OCI-LY1 (cell line): ENCODE results near the gene RALGPS2.

Experiments
- H2AFZ ChIP-seq: fragments of 200-600 bp; sonication (generic), shearing (Covaris generic); 2 replicates; pipeline ENCODE4 v1.6.0; 2014; ENCODE audit warnings: antibody characterized with exemption, mild to moderate bottlenecking, low read length
- H3F3A ChIP-seq: fragments of 200-600 bp; sonication (generic), shearing (Covaris generic); 2 replicates; pipeline ENCODE4 v1.6.0; 2014; ENCODE audit warnings: mild to moderate bottlenecking, antibody characterized with exemption, low read length, moderate library complexity; ENCODE audit not compliant: insufficient read depth
- H3K27ac ChIP-seq: fragments of 200-600 bp; sonication (generic); 2 replicates; pipeline ENCODE4 v1.5.1; 2014; ENCODE audit warnings: low read length, mixed run types, mild to moderate bottlenecking, low read depth; ENCODE audit not compliant: poor library complexity, severe bottlenecking
- H3K27me3 ChIP-seq: fragments of 200-600 bp; sonication (generic); 2 replicates; pipeline ENCODE4 v1.6.0; 2014; ENCODE audit warnings: antibody characterized with exemption, mild to moderate bottlenecking, low read length, moderate library complexity; ENCODE audit not compliant: insufficient read depth
- H3K36me3 ChIP-seq: fragments of 200-600 bp; sonication (generic); 2 replicates; pipeline ENCODE4 v1.6.1; 2014; ENCODE audit warnings: mild to moderate bottlenecking, antibody characterized with exemption, low read length, moderate library complexity, mixed read lengths; ENCODE audit not compliant: insufficient read depth
- H3K4me1 ChIP-seq: fragments of 200-600 bp; sonication (generic); 2 replicates; pipeline ENCODE4 v1.5.1; 2014; ENCODE audit warnings: mild to moderate bottlenecking, low read length, moderate library complexity; ENCODE audit not compliant: insufficient read depth, severe bottlenecking
- H3K4me2 ChIP-seq: fragments of 200-600 bp; sonication (generic), shearing (Covaris generic); 2 replicates; pipeline ENCODE4 v1.6.1; 2014; ENCODE audit warnings: low read length
- H3K4me3 ChIP-seq: fragments of 200-600 bp; sonication (generic); 2 replicates; pipeline ENCODE4 v1.5.1; 2014; ENCODE audit warnings: low read length, low read depth, mild to moderate bottlenecking, mixed read lengths; ENCODE audit not compliant: poor library complexity, severe bottlenecking
- H3K79me2 ChIP-seq: fragments of 200-600 bp; shearing (Covaris generic); 2 replicates; pipeline ENCODE4 v1.6.1; 2016; ENCODE audit warnings: mixed run types, low read length, mixed read lengths; ENCODE audit not compliant: insufficient read depth
- H3K9ac ChIP-seq: fragments of 200-600 bp; sonication (generic), shearing (Covaris generic); 2 replicates; pipeline ENCODE4 v1.6.1; 2014; ENCODE audit warnings: mild to moderate bottlenecking, low read length, mixed read lengths
- H3K9me2 ChIP-seq: fragments of 200-600 bp; sonication (generic), shearing (Covaris generic); 2 replicates; pipeline ENCODE4 v1.6.1; 2014; ENCODE audit warnings: low read depth, mild to moderate bottlenecking, low read length, mixed read lengths
- H3K9me3 ChIP-seq: fragments of 200-600 bp; shearing (Covaris generic); 2 replicates; pipeline ENCODE4 v1.6.1; 2014; ENCODE audit warnings: low read length, mixed read lengths
- H4K20me1 ChIP-seq: fragments of 200-600 bp; sonication (generic), shearing (Covaris generic); 2 replicates; pipeline ENCODE4 v1.6.0; 2016; ENCODE audit warnings: mild to moderate bottlenecking, low read length; ENCODE audit not compliant: insufficient read depth
- EZH2 ChIP-seq: fragments of 200-600 bp; sonication (generic), shearing (Covaris generic); IDR thresholded peaks from 2 replicates; pipeline ENCODE4 v1.8.0; 2017; ENCODE audit warnings: borderline replicate concordance, mixed run types, mild to moderate bottlenecking, antibody characterized with exemption, low read length, moderate library complexity, mixed read lengths
- TF ChIP-seq, protein P1 (sequence below): fragments of 200-600 bp; sonication (generic), shearing (Covaris generic); IDR thresholded peaks from 2 replicates; pipeline ENCODE4 v1.5.1; 2017; ENCODE audit warnings: mild to moderate bottlenecking, antibody characterized with exemption, low read length, moderate library complexity, mixed read lengths

The RALGPS2 gene

DNA sequence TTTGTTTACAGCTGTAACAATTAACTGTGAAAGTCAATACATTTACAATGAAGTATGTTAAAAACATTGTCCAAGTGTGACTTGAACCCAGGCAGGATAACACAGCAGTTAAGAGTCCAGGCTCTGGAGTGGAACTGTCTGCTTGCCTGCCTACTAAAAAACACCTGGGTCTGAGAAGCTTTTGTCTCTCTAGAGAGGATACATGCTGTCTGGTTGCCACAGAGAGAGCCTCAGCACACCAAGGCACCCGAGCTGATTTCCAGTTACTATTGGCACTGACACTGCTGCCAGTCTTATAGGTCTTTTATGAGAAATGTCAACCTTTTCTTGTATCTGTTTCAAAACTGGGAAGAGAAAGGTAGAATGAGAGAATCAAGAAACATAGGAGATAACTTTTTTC is 20.2 kb upstream of the RALGPS2 start:
- Histone ChIP-seq H3K4me2 (peak overlapping the region; percentile 11; the same call in 1 of the 2 replicates), H3K27ac (peak overlapping the region; percentile 77), H4K20me1 (no peaks in the 10 kb centered on the region), H3K27me3 (no peaks in the 10 kb centered on the region), H3K9ac (peak overlapping the region; percentile 38; the same call in 1 of the 2 replicates), H3K36me3 (peaks cover 55% of the 10 kb centered on the region; the same call in 1 of the 2 replicates), H3K9me2 (no peaks in the 10 kb centered on the region), H2AFZ (no peak overlapping the region), H3K4me1 (peaks cover 82% of the 10 kb centered on the region), H3F3A (no peaks in the 10 kb centered on the region), H3K9me3 (no peaks in the 10 kb centered on the region), H3K79me2 (peaks cover 10% of the 10 kb centered on the region; the same call in 1 of the 2 replicates), H3K4me3 (no peak overlapping the region)
- TF ChIP-seq, protein P1, sequence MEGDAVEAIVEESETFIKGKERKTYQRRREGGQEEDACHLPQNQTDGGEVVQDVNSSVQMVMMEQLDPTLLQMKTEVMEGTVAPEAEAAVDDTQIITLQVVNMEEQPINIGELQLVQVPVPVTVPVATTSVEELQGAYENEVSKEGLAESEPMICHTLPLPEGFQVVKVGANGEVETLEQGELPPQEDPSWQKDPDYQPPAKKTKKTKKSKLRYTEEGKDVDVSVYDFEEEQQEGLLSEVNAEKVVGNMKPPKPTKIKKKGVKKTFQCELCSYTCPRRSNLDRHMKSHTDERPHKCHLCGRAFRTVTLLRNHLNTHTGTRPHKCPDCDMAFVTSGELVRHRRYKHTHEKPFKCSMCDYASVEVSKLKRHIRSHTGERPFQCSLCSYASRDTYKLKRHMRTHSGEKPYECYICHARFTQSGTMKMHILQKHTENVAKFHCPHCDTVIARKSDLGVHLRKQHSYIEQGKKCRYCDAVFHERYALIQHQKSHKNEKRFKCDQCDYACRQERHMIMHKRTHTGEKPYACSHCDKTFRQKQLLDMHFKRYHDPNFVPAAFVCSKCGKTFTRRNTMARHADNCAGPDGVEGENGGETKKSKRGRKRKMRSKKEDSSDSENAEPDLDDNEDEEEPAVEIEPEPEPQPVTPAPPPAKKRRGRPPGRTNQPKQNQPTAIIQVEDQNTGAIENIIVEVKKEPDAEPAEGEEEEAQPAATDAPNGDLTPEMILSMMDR: no peak
- TF ChIP-seq EZH2: no peak

DNA sequence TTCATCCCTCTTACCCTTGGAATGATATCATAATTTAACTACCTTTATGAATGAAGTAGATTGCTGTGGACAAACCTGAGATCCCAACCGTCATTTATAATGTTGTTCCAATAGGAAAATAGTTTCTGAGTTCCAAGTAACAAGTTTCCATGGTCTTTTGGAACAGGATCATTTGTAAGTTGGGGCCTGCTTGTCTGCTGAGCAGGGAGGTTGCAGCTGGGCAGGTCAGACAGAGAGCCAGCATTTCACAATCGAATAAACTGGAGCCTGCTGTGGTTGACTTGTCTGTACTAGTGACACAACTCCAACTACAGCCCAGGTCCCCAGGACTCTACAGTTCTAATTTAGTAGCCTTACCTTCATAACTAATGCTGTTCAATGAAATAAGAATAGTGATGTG is 18.6 kb upstream of the RALGPS2 start:
- Histone ChIP-seq H3K4me1 (peaks cover 79% of the 10 kb centered on the region), H2AFZ (no peak overlapping the region), H3K9ac (peak overlapping the region; percentile 1; the same call in 1 of the 2 replicates), H3K9me3 (no peaks in the 10 kb centered on the region), H3K27me3 (no peaks in the 10 kb centered on the region), H3K36me3 (peaks cover 43% of the 10 kb centered on the region; the same call in 1 of the 2 replicates), H4K20me1 (no peaks in the 10 kb centered on the region), H3K79me2 (no peaks in the 10 kb centered on the region), H3K4me2 (no peak overlapping the region), H3K27ac (peak overlapping the region; percentile 77), H3F3A (no peaks in the 10 kb centered on the region), H3K4me3 (no peak overlapping the region), H3K9me2 (no peaks in the 10 kb centered on the region)
- TF ChIP-seq EZH2: no peak
- TF ChIP-seq, protein P1: no peak

DNA sequence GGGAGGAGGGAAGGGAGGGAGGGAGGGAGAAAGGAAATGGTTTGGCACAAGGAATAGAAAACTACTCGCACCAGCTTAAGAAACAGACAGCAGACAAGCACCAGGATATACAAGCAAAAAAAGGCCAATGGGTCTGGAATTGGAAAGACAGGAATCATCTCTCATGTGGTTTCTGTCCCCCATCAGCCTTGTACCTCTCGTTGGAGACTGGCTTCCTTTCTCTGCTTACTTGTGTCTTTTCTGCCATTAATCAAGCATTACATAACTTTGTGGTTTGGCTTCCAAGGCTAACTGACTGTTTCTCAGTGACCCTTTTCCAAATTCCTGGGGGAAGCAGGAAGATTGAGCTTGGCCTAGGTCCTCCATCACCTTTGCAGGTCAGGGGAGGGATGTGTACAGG is 11.8 kb upstream of the RALGPS2 start:
- Histone ChIP-seq H3K27ac (peak overlapping the region; percentile 13), H3K9me3 (no peaks in the 10 kb centered on the region), H3K36me3 (no peaks in the 10 kb centered on the region), H4K20me1 (no peaks in the 10 kb centered on the region), H3K9me2 (no peaks in the 10 kb centered on the region), H3K4me2 (no peak overlapping the region), H2AFZ (no peak overlapping the region), H3K79me2 (no peaks in the 10 kb centered on the region), H3F3A (no peaks in the 10 kb centered on the region; the same call in 1 of the 2 replicates), H3K4me1 (peaks cover 43% of the 10 kb centered on the region), H3K4me3 (no peak overlapping the region), H3K9ac (no peak overlapping the region), H3K27me3 (no peaks in the 10 kb centered on the region)
- TF ChIP-seq, protein P1: no peak
- TF ChIP-seq EZH2: no peak
